ENCODE results near the gene WBP2.
"Not testable (repeated sequence)": the region's sequence is repeated elsewhere in the genome, so short reads cannot be mapped to it uniquely, and the experiment has no call there.

Gene WBP2

DNA sequence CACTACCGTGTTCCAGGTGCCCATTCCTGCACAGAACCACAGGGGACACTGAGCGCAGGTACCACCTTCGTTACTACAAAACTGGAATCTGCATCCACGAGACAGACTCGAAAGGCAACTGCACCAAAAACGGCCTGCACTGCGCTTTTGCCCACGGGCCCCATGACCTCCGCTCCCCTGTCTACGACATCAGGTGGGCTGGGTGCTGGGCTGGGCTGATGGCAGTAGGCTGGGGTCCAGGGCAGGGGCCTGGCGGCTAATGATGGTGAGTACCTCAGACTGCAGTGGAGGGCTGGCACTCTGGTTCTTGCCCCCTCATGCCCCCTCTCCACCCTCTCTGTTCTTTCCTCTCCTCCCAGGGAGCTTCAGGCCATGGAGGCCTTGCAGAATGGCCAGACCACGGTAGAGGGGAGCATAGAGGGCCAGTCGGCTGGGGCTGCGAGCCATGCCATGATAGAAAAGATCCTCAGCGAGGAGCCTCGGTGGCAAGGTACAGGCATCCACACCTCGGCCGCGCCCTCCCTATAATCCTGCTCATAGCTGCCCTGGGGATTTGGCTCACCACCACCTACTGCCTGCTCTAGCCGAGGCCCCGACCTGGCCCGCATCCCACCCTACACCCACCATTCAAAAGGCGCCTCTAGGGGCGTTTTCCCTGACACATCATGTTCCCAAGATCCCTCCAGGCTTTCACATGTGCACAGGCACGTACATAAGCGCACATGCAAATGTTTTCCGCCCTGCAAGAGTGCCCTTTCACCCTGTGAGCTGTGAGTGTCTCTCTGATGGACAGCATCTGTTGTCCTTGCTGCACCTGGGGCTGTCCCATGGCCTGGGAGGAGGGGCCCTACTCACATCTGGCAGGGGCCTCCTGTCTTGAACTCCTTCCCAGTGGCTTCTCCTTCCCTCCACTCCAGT lies 42.8 kb downstream of the WBP2 start:
- DNase-seq, result no peak

DNA sequence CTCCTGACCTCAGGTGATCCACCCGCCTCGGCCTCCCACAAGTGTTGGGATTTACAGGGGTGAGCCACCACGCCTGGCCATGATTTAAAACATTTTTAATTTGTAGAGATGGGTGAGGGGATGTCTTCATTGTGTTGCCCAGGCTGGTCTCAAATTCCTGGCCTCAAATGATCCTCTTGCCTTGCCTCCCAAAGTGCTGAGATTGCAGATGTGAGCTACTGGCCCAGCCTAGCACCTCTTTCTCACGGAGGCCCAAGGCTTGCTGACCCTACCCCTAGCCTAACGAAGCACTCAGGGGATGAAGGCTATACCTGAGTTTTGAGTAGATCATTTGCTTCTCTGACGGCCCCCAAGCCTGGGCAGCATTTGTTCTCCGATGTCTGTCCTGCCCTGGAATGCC lies 44.0 kb downstream of the WBP2 start:
- DNase-seq, result no peak

DNA sequence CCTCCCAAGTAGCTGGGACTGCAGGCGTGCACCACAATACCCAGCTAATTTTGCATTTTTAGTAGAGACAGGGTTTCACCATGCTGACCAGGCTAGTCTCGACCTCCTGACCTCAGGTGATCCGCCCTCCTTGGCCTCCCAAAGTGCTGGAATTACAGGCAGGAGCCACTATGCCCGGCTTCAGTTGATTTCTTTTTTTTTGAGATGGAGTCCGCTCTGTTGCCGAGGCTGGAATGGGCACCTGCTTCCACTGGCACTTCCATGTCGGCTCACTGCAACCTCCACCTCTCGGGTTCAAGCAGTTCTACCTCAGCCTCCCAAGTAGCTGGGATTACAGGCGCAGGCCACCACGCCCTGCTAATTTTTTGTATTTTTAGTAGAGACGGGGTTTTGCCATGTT lies 44.4 kb downstream of the WBP2 start:
- not testable (repeated sequence) for DNase-seq

DNA sequence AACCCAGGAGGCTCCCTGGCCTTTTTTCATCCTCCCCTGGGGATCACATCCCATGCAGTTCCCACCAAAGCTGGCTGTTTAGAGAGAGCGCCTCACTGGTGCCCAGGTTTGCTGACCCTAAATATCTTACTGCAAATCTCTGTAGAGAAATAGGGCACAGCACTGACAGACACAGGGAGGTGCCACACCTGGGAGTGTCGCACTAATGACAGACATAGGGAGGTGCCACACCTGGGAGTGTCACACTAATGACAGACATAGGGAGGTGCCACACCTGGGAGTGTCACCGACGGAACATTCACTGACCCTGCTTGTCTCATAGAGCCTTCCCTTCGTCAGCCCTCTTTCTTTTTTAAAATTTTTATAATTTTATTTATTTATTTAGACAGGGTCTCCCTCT lies 44.9 kb downstream of the WBP2 start:
- DNase-seq, result no peak

DNA sequence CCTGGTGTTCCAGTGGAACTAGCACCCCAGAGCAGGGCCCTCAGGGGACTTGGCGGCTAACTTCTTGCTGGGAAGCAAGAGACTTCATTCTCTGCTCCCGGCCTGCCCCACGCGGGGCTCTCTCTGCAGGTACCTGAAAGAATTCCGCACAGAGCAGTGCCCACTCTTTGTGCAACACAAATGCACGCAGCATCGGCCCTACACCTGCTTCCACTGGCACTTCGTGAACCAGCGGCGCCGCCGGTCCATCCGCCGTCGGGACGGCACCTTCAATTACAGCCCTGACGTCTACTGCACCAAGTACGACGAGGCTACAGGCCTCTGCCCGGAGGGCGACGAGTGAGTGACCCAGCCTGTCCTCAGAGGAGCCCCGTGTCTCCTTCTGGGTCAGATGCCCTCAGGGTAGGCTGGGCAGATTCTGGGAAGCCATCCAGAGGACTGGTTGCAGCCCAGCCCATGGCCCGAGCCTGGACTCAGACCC lies 45.5 kb downstream of the WBP2 start:
- no peak for DNase-seq

DNA sequence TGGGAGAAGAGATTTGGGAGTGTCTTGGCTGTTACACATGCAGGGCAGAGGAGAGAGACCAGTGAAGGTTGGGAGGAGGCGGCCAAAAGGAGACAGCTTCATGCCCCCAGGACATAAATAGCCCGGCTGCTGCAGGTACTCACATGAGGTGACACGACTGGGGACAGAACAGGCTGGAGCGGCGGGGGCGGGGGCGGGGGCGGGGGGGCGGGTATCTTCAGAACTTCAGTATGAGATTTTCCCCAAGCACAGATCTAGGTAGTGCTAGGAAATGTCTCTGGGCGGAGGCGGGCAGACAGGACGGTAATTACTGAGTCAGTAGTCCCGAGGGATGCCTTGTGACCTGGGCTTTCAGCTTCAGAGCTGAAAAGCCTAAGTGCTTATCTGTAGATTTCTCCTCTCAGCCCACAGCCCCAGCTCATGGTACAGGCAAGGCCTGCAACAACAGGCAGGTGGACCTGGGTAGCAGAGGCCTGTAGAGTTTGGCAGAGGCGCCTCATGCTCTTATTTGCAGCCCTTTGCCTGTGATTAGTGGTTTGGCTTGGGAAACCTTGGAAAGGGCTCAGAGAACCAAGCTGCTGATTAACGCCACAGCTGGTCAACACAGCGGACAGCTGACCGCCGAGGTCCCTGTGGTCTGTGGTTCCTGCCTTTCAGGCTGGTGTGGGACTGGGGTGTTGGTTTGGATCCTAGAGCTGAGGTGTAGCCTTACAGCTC lies 46.1 kb downstream of the WBP2 start:
- no peak for DNase-seq

DNA sequence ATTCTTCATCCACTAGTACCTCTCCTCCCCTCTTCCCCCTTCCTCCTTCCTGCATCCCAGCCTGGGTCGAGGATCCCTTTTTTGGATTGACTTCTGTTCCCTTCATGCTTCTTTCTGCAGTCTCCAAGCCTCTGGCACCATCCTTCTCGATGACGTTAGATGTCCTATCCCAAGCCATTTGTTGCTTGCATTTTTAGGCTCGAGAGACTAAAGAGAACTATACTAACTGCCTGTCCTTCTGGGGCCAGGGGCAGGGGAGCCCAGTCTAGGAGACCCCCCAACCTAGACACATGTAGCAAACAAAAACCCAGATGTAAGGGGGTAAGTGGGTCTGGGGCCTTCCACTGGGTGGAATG lies 46.6 kb downstream of the WBP2 start:
- no peak for DNase-seq

DNA sequence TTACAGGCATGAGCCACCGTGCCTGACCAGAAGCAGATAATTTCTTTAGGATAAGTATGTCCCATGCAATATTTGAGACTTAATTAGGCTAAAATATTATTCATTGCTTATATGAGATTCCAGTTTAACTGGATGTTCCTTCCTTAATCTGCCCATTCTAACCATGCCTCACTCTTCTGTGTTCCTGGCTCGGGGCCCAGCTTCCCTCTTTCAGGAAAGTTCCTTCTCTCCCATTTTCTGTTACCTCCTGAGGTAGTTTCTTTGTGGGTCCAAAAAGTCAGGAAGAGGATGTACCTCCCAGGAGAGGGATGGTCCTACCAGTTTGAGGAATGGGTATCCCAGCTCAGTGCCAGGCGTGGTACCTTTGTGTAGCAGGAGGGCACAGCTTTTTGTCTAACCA lies 47.3 kb downstream of the WBP2 start:
- no peak for DNase-seq

DNA sequence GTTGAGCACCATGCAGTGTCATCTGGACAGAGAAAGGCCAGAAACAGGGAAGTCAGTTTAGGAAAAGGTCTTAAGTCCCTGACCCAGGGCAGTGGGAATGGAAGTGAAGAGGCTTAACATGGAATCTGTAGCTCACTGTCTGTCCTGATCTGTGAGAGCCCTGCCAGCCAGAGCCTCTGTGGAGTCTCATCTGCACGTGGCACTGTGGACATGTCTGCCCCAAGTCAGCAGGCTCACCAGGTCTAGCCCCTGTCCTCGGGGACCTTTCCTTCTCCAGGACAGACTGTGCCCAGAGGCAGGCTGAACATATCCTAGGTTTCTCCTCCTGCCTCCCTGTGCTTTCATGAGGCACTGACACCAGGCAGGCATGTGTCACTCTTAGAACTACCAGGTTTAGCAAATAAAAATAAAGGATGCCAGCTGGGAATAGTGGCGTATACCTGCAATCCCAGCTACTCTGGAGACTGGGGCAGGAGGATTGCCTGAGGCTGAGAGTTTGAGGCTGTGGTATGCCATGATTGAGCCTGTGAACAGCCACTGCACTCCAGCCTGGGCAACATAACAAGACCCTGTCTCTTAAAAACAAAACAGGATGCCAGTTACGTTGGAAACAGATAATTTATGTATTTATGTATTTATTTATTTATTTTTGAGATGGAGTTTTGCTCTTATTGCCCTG lies 48.2 kb downstream of the WBP2 start:
- DNase-seq, result no peak

DNA sequence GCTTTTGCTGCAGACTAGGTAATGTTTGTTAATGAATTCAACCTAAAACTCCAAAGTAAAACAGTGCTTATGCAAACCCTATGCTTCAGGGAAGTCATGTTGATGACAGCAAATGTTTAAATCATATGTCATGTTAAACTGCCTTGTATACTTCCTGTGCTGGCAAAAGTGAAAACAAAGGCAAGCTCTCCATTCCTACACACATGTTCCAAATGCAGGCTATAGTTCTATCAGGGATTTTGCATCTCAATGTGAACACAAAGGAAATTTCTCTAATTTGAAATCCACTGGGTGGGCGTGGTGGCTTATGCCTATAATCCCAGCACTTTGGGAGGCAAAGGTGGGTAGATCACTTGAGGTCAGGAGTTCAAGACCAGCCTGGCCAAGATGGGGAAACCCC lies 51.3 kb downstream of the WBP2 start:
- DNase-seq, result no peak

DNA sequence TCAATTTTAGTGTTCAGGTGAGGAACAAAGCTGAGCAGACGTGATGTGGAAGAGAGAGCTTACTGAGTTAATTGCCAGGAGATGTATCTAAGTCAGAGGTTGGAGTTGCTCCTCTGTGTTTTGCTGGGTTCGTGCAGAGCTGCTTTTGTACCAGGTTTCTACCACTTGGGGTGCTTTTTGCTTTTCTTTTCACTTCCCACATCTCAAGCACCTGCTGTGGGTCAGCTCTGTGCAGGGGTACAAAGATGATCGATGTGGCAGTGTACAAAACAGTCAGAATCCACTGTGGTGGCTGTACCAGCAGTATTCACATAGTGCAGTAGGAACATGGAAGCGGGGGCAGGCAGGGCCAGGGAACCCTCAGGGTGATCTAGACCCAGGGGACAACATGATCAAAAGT lies 55.7 kb downstream of the WBP2 start:
- DNase-seq, result no peak

DNA sequence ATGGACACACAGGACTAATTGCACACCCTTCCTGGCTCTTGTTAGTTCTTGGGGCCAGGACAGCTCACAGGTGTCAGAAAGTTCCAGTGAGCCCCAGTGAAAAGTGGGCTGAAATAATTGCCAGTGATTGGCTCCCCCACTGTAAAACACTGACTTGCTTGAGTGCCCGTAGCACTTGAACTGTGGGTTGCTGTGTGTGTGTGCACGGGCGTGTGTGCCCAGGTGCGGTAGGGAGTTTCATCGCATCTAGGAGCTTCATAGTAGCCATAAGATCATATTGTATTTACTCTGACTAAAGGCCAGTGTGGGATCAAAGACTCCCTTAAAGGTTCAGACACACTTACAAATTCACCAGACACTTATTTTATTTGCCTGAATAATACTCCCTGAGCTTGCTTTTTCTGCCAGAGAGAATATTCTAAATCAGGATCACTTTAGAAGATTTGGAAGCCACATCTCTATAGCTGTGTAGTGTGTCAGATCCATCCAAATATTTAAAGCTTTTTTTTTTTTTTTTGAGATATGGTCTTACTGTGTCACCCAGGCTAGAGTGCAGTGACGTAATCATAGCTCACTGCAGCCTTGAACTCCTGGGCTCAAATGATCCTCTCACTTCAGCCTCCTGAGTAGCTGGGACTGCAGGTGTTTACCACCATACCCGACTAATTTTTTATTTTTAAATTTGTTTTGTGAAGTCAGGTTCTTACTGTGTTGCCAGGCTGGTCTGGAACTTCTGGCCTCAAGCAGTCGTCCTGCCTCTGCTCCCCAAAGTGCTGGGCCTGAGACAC lies 59.1 kb downstream of the WBP2 start:
- DNase-seq, result no peak

Data from DMS79 treated with DMSO at 0.1 percent for 48 hours (cell line).